ENCODE measurements around the gene PARP15. TPM values are rescaled to one million over a fixed set of nuclear protein-coding genes. Genes with fewer than 3 reads are reported as not detected.

Gene PARP15
- total RNA-seq, 1 experiment from 2014 or later: 0.12 TPM

DNA sequence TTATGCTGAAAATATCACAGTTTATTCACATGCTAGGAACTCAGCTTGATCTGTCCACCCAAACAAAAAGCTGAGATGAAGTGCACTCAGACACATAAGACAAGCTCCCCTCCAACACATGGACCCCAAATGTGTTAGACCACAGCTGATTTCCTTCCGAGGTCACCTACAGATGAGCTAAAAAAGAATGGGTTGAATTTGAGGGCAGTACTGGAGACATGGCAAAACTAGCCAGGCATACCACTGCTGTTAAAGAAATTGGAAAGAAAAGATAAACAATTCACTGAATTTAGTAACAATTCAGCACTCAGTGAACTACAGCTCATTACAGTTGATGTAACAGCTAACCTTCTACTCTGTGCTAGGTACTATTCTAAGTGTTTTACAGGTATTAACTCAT lies 28.8 kb upstream of the PARP15 start:
- ChIA-PET RAD21 (ENCODE audit: low non-redundant PET in 1 of 2, low total read pairs in 2 of 2, uncharacterized antibody in 2 of 2, unreplicated experiment in 2 of 2) (no interaction called here), POLR2A (no interaction called here), CTCF (interaction anchor here (0.8 to 1.4 kb wide), 2 partner anchors 11 to 13 kb away, joined by 3 read pairs; no protein-coding TSS in a partner anchor)
- intact Hi-C loops (cut with micrococcal nuclease): no loop called here
- H3K79me2 ChIP-seq (ENCODE audit: insufficient read depth, low read length): no peaks in the 10 kb centered on the region
- H3K27me3 ChIP-seq (ENCODE audit: insufficient read depth, low read length): no peaks in the 10 kb centered on the region
- H3K4me3 ChIP-seq (replicated peaks in 1 of 2; ENCODE audit: low read depth in 1 of 2, low read length in 2 of 2): no peak overlapping the region
- H3K4me1 ChIP-seq (ENCODE audit: control insufficient read depth in 1 of 2, insufficient read depth in 2 of 2, low read length in 2 of 2): no peaks in the 10 kb centered on the region
- no TSS peak for BruUV-seq (replicated peaks)
- TF ChIP-seq TCF7L2 (IDR thresholded peaks at IDR 0.05; ENCODE audit: borderline replicate concordance, extremely low read depth, insufficient read depth, insufficient read length): no peak
- no peak for TF ChIP-seq SRF (IDR thresholded peaks at IDR 0.05; ENCODE audit: low read depth)
- no peak for TF ChIP-seq ZNF274 (IDR thresholded peaks at IDR 0.05; ENCODE audit: low read depth, low read length)
- TF ChIP-seq, protein P1, sequence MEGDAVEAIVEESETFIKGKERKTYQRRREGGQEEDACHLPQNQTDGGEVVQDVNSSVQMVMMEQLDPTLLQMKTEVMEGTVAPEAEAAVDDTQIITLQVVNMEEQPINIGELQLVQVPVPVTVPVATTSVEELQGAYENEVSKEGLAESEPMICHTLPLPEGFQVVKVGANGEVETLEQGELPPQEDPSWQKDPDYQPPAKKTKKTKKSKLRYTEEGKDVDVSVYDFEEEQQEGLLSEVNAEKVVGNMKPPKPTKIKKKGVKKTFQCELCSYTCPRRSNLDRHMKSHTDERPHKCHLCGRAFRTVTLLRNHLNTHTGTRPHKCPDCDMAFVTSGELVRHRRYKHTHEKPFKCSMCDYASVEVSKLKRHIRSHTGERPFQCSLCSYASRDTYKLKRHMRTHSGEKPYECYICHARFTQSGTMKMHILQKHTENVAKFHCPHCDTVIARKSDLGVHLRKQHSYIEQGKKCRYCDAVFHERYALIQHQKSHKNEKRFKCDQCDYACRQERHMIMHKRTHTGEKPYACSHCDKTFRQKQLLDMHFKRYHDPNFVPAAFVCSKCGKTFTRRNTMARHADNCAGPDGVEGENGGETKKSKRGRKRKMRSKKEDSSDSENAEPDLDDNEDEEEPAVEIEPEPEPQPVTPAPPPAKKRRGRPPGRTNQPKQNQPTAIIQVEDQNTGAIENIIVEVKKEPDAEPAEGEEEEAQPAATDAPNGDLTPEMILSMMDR (IDR thresholded peaks at IDR 0.05 in 2 of 3, conservative IDR thresholded peaks at IDR 0.05 in 1 of 3; ENCODE audit: borderline replicate concordance in 1 of 3, insufficient read depth in 1 of 3, low read depth in 2 of 3, low read length in 2 of 3): no peak
- no peak for TF ChIP-seq ZFX (IDR thresholded peaks at IDR 0.05)
- TF ChIP-seq, protein P2, sequence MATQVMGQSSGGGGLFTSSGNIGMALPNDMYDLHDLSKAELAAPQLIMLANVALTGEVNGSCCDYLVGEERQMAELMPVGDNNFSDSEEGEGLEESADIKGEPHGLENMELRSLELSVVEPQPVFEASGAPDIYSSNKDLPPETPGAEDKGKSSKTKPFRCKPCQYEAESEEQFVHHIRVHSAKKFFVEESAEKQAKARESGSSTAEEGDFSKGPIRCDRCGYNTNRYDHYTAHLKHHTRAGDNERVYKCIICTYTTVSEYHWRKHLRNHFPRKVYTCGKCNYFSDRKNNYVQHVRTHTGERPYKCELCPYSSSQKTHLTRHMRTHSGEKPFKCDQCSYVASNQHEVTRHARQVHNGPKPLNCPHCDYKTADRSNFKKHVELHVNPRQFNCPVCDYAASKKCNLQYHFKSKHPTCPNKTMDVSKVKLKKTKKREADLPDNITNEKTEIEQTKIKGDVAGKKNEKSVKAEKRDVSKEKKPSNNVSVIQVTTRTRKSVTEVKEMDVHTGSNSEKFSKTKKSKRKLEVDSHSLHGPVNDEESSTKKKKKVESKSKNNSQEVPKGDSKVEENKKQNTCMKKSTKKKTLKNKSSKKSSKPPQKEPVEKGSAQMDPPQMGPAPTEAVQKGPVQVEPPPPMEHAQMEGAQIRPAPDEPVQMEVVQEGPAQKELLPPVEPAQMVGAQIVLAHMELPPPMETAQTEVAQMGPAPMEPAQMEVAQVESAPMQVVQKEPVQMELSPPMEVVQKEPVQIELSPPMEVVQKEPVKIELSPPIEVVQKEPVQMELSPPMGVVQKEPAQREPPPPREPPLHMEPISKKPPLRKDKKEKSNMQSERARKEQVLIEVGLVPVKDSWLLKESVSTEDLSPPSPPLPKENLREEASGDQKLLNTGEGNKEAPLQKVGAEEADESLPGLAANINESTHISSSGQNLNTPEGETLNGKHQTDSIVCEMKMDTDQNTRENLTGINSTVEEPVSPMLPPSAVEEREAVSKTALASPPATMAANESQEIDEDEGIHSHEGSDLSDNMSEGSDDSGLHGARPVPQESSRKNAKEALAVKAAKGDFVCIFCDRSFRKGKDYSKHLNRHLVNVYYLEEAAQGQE (IDR thresholded peaks at IDR 0.05; ENCODE audit: low read depth): no peak
- no peak for TF ChIP-seq EGR1 (IDR thresholded peaks at IDR 0.05; ENCODE audit: low read depth)
- no peak for TF ChIP-seq POLR2A (IDR thresholded peaks at IDR 0.05; ENCODE audit: borderline replicate concordance, extremely low read depth, insufficient read depth, insufficient read length)
- TF ChIP-seq POLR2AphosphoS5 (IDR thresholded peaks at IDR 0.05; ENCODE audit: low read depth, low read length): no peak
- TF ChIP-seq SIN3A (IDR thresholded peaks at IDR 0.05; ENCODE audit: low read depth): no peak
- no peak for DNase-seq (ENCODE audit: low read depth, low spot score)
- ATAC-seq: no peak
- H3K9me3 ChIP-seq (ENCODE audit: control insufficient read depth in 1 of 2, insufficient read depth in 1 of 2, low read depth in 1 of 2, low read length in 2 of 2): no peaks in the 10 kb centered on the region
- H3K4me2 ChIP-seq (ENCODE audit: low read length): no peak overlapping the region
- no peak overlapping the region for H3K9ac ChIP-seq (ENCODE audit: low read length)
- no peaks in the 10 kb centered on the region for H4K20me1 ChIP-seq (ENCODE audit: insufficient read depth)
- H3K36me3 ChIP-seq (ENCODE audit: control insufficient read depth in 1 of 2, insufficient read depth in 2 of 2, low read length in 2 of 2): no peaks in the 10 kb centered on the region
- H3K27ac ChIP-seq (ENCODE audit: low read depth, low read length): no peak overlapping the region
- no peak overlapping the region for H2AFZ ChIP-seq (ENCODE audit: low read depth, low read length, poor library complexity, severe bottlenecking)
- no peaks in the 10 kb centered on the region for H3K9me2 ChIP-seq (ENCODE audit: insufficient read depth)
